Astrocyte of the cerebellum (primary cell): ENCODE results near the gene NCMAP.

ENCODE experiments used
- DNase-seq: peaks from one replicate; pipeline ENCODE4 v3.0.0-alpha.2; 2011; ENCODE audit warnings: low read depth
- H3K4me3 ChIP-seq: 2 replicates; pipeline ENCODE4 v1.5.1; 2011; ENCODE audit warnings: mild to moderate bottlenecking, low read depth, low read length, moderate library complexity
- in situ Hi-C: cut with HindIII; loops from 2 replicates; pipeline ENCODE4 v1.10.0; 2017; ENCODE audit warnings: low sequenced_read_pairs
- TF ChIP-seq, protein P1 (sequence below): IDR thresholded peaks from 2 replicates; pipeline ENCODE4 v1.5.1; 2012; ENCODE audit warnings: low read length, low read depth, moderate library complexity, mild to moderate bottlenecking; ENCODE audit errors: missing control alignments

The NCMAP gene

DNA sequence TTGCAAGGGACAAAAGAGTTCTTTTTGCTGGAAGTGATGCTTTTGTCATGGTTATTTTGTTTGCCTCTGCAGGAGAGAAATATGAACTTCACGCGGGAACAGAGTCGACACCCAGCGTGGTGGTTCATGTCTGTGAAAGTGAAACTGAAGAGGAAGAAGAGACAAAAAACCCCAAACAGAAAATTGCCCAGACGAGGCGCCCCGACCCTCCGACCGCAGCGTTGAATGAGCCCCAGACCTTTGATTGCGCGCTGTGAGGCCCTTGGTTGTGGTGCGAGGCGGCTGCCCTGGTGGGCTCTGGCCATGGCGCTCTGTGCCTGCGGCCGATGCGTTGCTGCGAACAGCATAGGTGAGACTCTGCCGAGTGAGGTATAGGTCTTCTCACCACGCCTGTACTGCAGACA is 20.9 kb upstream of the NCMAP start:
- no peak for DNase-seq
- in situ Hi-C loops = no loop called here
- H3K4me3 ChIP-seq = no peak overlapping the region
- TF ChIP-seq, protein P1, sequence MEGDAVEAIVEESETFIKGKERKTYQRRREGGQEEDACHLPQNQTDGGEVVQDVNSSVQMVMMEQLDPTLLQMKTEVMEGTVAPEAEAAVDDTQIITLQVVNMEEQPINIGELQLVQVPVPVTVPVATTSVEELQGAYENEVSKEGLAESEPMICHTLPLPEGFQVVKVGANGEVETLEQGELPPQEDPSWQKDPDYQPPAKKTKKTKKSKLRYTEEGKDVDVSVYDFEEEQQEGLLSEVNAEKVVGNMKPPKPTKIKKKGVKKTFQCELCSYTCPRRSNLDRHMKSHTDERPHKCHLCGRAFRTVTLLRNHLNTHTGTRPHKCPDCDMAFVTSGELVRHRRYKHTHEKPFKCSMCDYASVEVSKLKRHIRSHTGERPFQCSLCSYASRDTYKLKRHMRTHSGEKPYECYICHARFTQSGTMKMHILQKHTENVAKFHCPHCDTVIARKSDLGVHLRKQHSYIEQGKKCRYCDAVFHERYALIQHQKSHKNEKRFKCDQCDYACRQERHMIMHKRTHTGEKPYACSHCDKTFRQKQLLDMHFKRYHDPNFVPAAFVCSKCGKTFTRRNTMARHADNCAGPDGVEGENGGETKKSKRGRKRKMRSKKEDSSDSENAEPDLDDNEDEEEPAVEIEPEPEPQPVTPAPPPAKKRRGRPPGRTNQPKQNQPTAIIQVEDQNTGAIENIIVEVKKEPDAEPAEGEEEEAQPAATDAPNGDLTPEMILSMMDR = peak; percentile 5

DNA sequence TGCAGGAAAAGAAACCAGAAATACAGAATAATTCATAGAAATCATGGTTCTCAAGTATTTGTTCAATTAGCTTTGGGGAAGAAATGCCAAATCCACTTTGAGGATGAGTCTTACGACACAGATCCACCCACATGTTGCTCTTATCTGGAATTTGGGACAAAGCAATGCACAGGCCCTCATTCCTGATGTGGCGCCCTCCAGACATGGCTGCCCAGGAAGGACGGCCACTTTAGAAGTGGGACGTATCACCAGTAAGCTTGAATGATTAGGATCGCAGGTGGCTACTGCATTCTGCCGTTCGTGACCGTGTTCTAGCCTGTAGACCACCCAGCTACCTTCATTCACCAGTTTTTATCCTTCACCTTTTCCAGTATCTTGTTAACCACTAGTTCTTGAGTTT is 20.1 kb upstream of the NCMAP start:
- no peak overlapping the region for H3K4me3 ChIP-seq
- TF ChIP-seq, protein P1 = no peak
- in situ Hi-C loops = no loop called here
- no peak for DNase-seq

DNA sequence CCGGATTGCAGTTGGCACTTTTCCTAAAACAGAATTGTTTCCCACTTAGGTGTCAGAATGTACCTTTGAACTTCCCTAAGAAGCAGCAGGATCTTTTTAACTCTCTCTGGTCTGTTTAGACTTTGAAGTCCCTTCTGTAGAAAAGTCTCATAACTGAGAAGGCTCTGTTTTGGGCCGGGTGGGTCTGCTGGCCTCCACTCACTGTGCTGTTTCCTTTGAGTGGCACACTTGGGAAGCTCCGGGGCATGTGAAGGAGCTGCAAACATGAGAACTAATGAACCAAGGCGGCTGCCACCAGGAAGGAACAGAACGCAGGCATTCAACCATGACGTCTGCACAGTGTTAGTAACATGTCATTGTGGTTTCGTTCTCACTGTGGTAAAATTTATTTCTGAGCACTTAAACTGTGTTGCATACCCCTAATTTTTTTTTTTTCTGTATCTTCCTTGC is 19.5 kb upstream of the NCMAP start:
- TF ChIP-seq, protein P1 = no peak
- in situ Hi-C loops = no loop called here
- no peak overlapping the region for H3K4me3 ChIP-seq
- DNase-seq = peak; percentile 35

DNA sequence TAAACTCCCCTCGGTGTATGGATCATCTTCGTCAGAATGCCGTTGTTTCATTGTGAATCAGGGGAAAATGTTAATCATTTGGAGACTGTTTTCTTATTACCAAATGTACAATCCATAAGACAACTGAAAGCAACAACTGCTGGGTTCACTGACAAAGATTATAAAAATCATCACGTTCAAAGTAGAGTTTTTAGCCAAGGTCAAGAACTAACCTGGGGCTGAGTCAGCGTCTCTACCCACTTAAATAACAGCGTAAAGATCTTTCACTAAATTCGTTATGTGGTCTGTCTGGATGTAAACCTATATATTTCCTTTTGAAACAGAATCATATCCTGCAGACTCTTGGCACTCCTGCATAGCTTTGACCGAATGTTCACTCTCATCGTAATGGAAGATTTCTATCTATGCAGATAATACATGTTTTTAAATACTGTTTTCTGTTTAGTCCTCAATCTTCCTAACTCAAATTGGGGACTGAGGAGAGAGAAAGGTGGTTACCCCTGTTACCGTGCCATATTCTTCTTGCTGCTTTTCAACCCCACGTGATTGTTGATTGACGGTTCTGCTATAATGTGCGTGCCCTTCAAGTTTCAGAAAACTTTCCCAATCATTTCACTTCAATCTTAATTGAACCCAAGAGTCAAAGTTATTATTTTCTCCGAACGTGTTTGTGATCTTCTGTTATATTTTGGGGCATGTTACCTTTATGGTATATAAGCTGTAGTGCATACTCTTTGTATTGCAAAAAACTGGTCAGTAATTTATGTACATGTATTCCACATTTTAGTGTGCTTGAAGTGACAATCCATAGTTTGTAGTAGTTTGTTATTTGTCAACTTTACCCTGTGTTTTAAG is 15.6 kb upstream of the NCMAP start:
- DNase-seq = no peak
- in situ Hi-C loops = no loop called here
- H3K4me3 ChIP-seq = no peak overlapping the region
- TF ChIP-seq, protein P1 = no peak

DNA sequence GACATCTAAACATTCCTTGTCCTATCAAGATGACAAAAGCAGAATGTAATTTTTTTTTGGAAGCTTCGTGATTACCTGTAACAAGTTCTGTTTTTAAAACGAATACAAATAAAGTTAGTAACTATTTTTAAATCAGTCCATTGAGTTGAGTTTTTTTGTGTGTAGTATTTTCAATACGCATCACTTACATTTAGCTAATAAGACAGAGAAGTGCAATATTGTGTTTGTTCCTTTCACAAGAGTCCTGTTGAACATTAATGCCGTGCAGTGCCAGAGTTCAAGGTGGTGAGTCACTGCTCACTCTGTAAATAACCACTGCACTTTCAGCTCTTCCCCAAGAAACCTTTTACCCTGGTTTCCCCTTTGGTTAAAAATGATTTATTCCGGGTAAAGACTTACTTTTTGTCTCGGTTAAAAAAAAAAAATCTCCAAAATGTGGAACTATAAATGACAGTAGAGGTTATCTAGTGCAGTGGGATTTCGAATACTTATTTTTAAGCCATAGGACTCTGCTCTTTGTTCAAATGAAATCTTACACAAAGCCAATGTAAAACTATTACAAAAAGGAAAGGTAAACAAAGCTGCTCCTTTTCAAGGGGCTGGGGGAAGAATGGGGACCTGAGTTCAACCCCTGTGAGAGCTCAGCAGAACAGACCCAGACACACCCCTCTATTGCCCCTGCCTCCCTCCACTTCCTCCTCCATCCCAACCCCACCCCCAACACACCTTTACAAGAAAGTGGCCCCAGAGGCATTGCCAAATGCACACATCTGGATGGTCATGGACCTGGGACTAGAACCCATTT is 14.8 kb upstream of the NCMAP start:
- in situ Hi-C loops = no loop called here
- TF ChIP-seq, protein P1 = no peak
- DNase-seq = no peak
- H3K4me3 ChIP-seq = no peak overlapping the region

DNA sequence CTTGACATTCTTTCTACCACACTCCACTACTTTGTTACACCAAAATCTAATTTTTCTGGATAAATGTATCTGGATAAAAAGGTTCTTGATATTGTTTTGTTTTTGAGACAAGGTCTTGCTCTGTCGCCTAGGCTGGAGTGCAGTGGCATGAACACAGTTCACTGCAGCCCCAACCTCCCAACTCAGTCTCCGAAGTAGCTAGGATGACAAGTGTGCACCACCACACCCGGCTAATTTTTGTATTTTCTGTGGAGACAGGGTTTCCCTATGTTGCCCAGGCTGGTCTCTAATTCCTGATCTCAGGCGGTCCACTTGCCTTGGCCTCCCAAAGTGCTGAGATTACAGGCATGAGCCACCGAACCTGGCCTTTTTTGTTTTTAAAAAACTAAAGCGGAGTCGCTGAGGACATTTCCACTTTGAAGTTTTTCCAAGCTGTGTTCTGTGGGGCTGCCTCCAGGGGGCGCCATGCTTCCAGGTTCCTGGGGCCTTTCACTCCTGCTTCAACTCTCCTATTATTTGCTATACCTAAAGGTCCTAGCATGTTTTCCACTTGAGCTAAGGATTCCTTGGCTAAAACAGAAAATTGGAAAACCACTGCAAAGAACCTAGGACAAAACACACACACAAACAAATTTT is 14.1 kb upstream of the NCMAP start:
- TF ChIP-seq, protein P1 = peak; percentile 51
- DNase-seq = no peak
- in situ Hi-C loops = no loop called here
- no peak overlapping the region for H3K4me3 ChIP-seq
